ENCODE data around the gene TMEM132C. TPM values are rescaled to one million over a fixed set of nuclear protein-coding genes. Genes with fewer than 3 reads are reported as not detected.

The TMEM132C gene
- total RNA-seq, 1 experiment from 2014 or later, result not detected

GRCh38 chr12:128426511-128426910, 159.5 kb downstream of the TMEM132C start:
- ChIA-PET POLR2A (no interaction called here), CTCF (no interaction called here)
- TF ChIP-seq MYBL2 (CRISPR knock-in tag; IDR thresholded peaks at IDR 0.05) (no peak), HMGA2 (CRISPR knock-in tag; IDR thresholded peaks at IDR 0.05) (no peak), CDX4 (CRISPR knock-in tag; IDR thresholded peaks at IDR 0.05; ENCODE audit: borderline replicate concordance) (no peak), CREM (CRISPR knock-in tag; IDR thresholded peaks at IDR 0.05) (no peak), JUN (CRISPR knock-in tag; IDR thresholded peaks at IDR 0.05) (no peak), NR3C1 (CRISPR knock-in tag; conservative IDR thresholded peaks at IDR 0.05; ENCODE audit: low read depth) (no peak), E2F4 (CRISPR knock-in tag; IDR thresholded peaks at IDR 0.05; ENCODE audit: borderline replicate concordance, low read depth) (no peak), PRDM15 (CRISPR knock-in tag; IDR thresholded peaks at IDR 0.05) (no peak), FOXJ3 (CRISPR knock-in tag; IDR thresholded peaks at IDR 0.05; ENCODE audit: borderline replicate concordance) (no peak), PREB (CRISPR knock-in tag; IDR thresholded peaks at IDR 0.05; ENCODE audit: borderline replicate concordance) (no peak)
- Mint-ChIP-seq H3K27ac (no peak overlapping the region), H3K4me1 (no peaks in the 10 kb centered on the region), H3K4me3 (no peak overlapping the region), H3K9me3 (peaks cover 75% of the 10 kb centered on the region), H3K27me3 (ENCODE audit: low read depth) (peaks cover 11% of the 10 kb centered on the region), H3K36me3 (peaks cover 71% of the 10 kb centered on the region)
- DNase-seq (ENCODE audit: low spot score), result no peak
- ATAC-seq, result no peak

GRCh38 chr12:128439796-128440195, 172.8 kb downstream of the TMEM132C start:
- ChIA-PET CTCF (no interaction called here), POLR2A (no interaction called here)
- no peak for DNase-seq (ENCODE audit: low spot score)
- H3K27ac Mint-ChIP-seq, result no peak overlapping the region
- ATAC-seq, result no peak
- H3K9me3 Mint-ChIP-seq, result peaks cover 83% of the 10 kb centered on the region
- H3K4me3 Mint-ChIP-seq, result no peak overlapping the region
- H3K27me3 Mint-ChIP-seq (ENCODE audit: low read depth), result peaks cover 11% of the 10 kb centered on the region; the same call in 1 of the 2 replicates
- H3K36me3 Mint-ChIP-seq, result peaks cover 83% of the 10 kb centered on the region
- H3K4me1 Mint-ChIP-seq, result no peaks in the 10 kb centered on the region
- TF ChIP-seq ATF6 (CRISPR knock-in tag; IDR thresholded peaks at IDR 0.05) (no peak), HMGXB4 (CRISPR knock-in tag; IDR thresholded peaks at IDR 0.05) (no peak), MAX (CRISPR knock-in tag; IDR thresholded peaks at IDR 0.05) (no peak), EMX1 (CRISPR knock-in tag; IDR thresholded peaks at IDR 0.05) (no peak), ZNF425 (CRISPR knock-in tag; conservative IDR thresholded peaks at IDR 0.05) (no peak), USF1 (CRISPR knock-in tag; IDR thresholded peaks at IDR 0.05) (no peak), ZNF263 (CRISPR knock-in tag; IDR thresholded peaks at IDR 0.05; ENCODE audit: low read depth) (no peak), IRF2 (CRISPR knock-in tag; IDR thresholded peaks at IDR 0.05; ENCODE audit: borderline replicate concordance, low read depth) (no peak), TEAD1 (CRISPR knock-in tag; IDR thresholded peaks at IDR 0.05) (no peak)

Data from WTC11 (cell line).